ENCODE results near the gene RPL23.

RPL23 gene

DNA sequence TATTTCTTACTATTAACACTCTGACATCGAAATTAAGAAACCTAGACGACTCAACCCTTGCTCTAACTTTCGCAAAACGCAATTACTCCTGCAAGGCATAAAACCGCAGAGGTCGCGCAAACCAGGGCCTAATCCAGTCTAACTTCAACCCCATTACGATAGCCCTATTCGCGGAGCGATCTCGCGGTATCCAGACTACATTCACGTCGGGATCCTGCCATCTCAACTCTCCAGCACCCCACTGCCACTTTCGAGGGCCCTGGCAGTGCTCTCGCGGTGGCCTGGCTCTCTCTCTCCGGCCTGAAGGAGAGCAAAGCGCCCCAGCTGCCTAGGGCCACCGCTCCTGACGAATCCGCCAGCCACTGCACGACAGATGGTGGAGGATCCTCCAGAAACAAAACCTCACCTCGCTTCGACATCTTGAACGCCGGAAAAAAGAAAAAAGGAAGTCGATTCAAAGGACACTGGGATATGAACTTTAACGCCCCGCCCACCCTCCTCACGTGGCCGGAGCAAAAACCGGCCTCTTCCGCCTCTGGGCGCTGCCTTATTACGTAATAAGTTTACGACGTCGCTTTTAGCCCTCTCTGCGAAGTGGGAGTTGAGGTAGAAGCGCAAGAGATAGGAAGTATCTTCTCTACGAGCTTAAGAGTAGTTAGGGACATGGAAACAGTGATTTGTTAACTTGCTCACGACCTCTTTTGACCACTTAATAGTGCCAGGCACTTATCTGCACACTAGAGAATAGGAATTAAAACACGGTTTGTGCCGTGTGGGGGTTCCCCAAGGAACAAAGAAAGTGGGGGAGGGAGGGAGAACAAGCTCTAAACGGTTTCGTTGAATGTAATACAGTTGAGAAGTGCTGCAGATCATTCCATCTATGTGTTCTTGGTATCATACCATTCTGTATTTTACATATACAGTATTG is at the start of gene RPL23:
RPL23 (minus strand) TSS at position 430 of the 928 bp plus-strand sequence; CDS start at position 419, 11 bp downstream.
- peak; percentile 99 for DNase-seq

GRCh38 chr17:38900978-38901656 is 47.6 kb upstream of the RPL23 start:
- no peak for DNase-seq

DNA sequence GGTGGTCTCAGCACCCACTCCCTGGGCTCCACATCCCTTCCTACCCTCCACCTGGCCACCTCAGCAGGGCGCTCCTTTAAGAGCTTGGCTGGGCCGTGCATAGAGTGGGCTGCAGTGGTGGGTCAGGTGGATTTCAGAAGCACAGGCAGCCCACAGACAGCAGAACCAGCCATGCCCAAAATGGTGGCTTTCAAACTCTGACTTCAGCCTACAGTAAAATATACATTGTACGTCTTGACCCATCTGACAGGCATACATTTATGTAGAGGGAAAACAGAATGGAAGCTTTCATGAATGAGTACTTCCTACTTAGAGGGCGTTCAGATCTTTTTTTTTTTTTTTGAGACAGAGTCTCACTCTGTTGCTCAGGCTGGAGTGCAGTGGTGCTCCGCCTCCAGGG is 45.9 kb upstream of the RPL23 start:
- no peak for DNase-seq

DNA sequence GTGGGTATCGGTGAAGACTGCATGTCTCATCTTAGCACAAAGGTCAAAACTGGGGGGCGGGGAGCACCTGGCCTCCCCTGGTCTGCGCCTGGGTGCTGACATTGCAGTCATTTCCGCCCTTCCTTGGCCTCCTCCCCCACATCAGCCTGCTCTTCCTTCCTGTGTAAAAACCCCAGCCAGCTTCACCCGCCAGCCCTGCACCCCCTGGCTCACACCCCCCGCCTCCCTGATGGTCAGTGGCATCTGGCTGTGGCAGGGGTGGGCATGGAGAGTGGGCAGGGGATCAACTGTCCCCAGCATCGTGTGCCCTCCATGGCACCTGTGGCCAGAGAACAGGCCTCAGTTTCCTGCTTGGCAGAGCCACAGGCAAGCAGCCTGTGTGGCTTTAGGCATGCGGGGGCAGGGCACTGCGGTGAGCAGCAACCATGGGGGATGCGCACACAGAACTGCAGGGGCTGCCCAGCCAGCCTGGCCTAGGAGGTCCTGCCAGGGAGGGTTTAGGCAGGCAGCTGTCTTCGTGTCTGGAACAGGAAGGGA is 45.4 kb upstream of the RPL23 start:
- DNase-seq = no peak

DNA sequence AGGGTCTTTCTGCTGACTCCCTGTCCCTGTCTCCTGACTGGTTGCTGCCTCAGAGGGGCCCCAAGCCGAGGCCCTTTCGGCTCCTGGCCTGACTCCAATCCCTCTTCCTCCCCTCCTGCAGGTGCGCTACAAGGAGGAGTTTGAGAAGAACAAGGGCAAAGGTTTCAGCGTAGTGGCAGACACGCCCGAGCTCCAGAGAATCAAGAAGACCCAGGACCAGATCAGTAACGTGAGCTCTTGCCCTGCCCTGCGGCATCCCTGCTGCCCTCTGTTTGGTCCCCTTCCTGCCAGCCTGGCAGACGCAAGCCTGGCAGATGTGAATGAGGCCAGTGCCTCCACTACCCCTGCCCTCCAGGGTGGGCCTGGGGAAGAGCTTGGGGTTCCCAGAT is 44.8 kb upstream of the RPL23 start:
- no peak for DNase-seq

DNA sequence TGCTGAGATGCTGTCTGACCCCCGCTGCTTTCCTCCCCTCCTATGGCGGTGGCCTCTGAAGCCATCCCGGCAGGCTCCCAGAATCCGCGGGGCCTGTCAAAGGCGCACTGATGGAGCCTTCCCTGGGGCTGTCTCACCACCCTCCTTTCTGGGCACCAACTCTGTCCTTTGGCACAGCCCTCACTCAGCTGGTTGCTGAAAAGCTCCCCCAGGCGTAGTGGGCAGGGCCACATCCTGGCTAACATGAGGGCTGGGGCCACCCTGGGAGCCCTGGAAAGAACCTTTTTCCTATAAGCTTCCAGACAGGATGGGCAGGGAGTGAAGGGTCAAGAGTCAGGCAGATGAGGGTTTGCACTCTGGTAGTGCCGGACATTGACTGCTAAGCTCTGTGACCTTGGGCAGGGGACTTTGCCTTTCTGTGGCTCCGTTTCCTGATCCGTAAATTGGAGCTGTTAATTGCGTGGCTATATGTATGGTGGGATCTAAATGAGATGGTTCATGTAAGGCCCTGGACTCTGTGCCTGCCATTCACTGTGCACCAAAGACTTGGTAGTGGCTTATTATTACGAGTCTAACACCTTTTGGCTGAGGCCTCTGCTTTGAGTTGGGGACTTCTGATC is 44.3 kb upstream of the RPL23 start:
- no peak for DNase-seq

- no peak for DNase-seq
Observed at GRCh38 chr17:38897176-38897575, 43.7 kb upstream of the RPL23 start.

DNA sequence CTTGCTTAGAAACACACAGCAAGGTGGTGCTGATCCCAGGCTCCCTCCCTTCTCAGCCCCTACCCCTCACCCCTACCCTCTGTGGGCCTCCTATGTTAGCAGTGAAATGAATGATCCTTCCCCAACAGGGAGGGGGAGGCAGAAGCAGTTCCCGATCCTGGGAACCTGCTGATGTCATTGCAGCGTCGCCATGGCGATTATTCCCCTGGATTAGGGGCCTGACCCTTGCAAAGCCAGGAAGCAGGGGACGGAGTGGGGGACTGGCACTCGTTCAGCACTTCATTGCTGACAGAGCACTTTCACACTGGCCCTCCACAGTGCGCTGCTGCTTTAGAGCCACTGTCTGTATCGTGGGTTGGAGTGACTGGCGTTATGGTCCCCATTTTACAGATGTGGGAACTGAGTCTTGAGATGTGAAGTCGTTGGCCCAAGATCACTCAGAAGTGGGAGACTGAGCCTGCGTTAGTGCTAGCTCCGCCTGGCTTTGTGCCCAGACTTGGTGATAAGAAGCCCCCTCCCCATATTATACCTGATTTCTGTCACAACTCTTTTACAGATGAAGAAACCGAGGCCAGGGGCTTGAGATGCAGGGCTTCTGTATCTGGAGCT is 42.9 kb upstream of the RPL23 start:
- no peak for DNase-seq

DNA sequence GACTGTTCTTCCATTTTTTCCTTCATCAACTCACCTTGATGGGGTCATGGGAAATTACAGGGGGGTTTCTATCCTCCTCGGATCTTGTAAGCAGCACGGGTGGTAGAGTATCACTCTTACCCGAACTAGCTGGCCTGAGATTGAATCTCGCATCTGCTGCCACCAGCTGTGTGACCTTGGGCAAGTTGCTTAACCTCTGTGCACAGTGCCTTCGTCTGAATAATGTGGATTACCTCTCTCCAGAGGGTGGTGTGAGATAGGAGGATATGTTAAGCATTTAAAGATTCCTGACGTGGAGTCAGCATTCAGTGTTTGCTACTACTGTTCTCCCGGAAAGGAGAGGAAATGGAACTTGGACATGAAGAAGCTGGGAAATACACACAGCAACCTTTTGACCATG is 40.8 kb upstream of the RPL23 start:
- no peak for DNase-seq

- DNase-seq = no peak
Observed at GRCh38 chr17:38893607-38894006, 40.1 kb upstream of the RPL23 start.

GRCh38 chr17:38893113-38893512 is 39.6 kb upstream of the RPL23 start:
- no peak for DNase-seq

- DNase-seq = no peak
Observed at GRCh38 chr17:38892620-38893019, 39.1 kb upstream of the RPL23 start.

GRCh38 chr17:38892083-38892482 is 38.6 kb upstream of the RPL23 start:
- DNase-seq = no peak

GRCh38 chr17:38891441-38891840 is 37.9 kb upstream of the RPL23 start:
- no peak for DNase-seq

- DNase-seq = no peak
Observed at GRCh38 chr17:38890410-38890746, 36.9 kb upstream of the RPL23 start.

DNA sequence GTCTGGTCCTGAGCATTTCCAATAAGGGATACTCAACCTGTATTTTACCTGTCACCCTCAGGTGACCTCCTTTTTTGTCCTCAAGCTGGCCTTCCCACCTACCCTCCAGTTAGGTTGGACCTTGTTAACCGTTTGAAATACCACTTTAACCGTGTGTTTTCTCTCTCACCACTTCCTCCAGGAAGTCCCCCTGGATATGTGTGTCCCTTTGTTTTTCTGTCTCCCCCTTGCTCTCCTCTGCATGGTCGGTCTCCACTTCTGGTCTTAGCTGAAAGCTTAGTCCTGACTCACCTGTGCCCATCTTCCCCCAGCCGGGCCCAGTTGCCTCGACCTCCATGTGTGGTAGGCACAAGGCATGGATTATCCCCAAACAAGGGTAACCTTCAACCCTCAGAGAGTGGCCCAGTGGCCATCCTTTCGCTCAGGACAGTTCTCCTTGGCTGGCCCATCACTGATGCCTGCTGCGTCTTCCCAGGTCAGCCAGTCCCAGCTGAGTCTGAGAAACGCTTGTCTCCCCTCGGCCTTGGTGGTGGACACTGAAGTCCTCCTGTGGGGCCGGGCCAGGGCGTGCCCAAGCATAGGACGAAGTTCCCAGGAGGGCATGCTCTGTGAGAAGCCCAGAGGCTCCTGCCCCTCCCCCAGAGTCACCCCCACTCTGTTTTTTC is 36.4 kb upstream of the RPL23 start:
- DNase-seq = no peak

GRCh38 chr17:38888842-38889241 is 35.3 kb upstream of the RPL23 start:
- DNase-seq = no peak

DNA sequence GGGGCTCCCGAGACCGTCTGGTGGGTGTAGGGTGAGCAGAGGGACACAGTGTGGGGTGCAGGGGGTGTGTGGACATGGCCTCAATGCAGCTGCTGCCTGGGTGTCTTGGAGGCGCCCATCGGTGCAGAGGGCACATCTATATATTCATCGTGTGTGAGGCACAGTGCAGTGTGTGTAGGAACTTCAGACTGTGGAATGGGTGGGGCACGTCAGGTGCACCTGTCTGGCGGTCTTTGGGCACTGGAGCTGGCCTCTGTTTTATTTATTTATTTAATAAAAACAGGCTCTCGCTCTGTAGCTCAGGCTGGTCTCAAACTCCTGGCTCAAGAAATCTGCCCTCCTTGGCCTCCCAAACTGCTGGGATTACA is 33.1 kb upstream of the RPL23 start:
- DNase-seq = no peak

- no peak for DNase-seq
Observed at GRCh38 chr17:38885728-38886642, 32.5 kb upstream of the RPL23 start.

GRCh38 chr17:38885044-38885727 is 31.7 kb upstream of the RPL23 start:
- DNase-seq = no peak

Data from NCI-H2171 treated with DMSO at 0.1 percent for 48 hours (cell line).